Limb (tissue), 2 donors: ENCODE data around the gene ILDR1.

ENCODE experiments used
- DNase-seq, 2 donors: peaks; one replicate each; pipeline ENCODE4 v3.0.0-alpha.2; 2016; ENCODE audit errors: extremely low spot score in 2 of 2

The ILDR1 gene

GRCh38 chr3:122019493-122019892 lies 2.6 kb downstream of the ILDR1 start:
- no peak for DNase-seq

- no peak for DNase-seq
Observed at GRCh38 chr3:122014741-122015140, 7.3 kb downstream of the ILDR1 start.

GRCh38 chr3:122013448-122013925 lies 8.6 kb downstream of the ILDR1 start:
- no peak for DNase-seq

GRCh38 chr3:122012821-122013220 lies 9.2 kb downstream of the ILDR1 start:
- no peak for DNase-seq

DNA sequence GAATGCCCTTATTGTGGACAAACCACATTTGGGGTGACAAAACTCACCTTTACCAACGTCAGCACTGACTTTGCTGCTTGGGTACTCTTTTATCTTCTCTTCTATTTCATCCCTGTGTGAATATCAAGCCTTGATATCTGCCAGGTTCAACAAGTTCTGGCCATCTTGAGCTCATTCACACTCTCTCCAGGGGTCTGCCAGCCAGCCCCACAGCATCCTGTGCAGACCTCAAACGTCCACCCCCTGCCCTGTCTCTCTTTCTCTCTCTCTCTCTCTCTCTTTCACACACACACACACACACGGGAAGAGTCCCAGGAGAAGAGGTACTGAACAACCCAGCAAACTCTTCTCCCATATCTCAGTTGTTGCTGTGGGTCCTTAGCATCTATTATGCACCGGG lies 10.7 kb downstream of the ILDR1 start:
- no peak for DNase-seq

- no peak for DNase-seq
Observed at GRCh38 chr3:122010506-122010905, 11.5 kb downstream of the ILDR1 start.

GRCh38 chr3:122008166-122008565 lies 13.9 kb downstream of the ILDR1 start:
- no peak for DNase-seq

- no peak for DNase-seq
Observed at GRCh38 chr3:122006267-122006666, 15.8 kb downstream of the ILDR1 start.

- no peak for DNase-seq
Observed at GRCh38 chr3:122004991-122005565, 17.0 kb downstream of the ILDR1 start.

DNA sequence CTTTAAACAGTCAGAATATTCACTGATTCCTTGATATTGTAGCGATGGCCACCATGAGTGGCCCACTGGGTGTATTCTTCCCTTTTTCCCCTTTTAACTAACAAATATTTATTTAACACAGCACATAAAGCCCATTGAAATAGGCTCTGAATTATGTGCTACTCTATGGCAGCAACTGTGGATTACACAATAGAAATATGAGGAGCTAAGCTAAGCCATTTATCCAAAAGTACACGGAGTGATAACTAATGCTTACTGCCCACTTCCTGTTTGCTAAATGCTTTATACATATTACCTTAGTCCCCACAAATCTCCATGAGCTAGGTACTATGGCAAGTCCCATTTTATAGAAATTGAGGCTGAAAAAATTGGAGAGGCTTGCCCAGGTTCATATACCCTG lies 17.9 kb downstream of the ILDR1 start:
- no peak for DNase-seq

DNA sequence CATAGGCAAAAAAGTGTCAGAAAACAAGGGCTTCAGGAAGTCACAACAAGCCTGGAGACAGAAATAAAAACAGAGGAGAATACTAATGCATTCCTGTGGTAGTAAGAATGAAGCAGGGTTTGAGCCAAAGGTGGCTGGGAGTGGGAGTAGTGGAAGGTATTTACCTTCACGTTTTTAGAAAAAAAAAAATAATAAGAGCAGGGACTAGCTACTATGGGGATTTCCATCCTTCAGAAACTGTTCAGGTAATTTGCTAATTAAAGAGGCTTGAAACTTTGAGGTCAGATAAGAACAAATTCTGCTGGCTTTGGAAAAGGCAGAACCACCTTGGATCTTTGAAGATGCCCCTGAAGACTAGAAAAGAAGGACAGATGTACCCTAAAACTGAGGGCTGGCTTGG lies 18.4 kb downstream of the ILDR1 start:
- no peak for DNase-seq

DNA sequence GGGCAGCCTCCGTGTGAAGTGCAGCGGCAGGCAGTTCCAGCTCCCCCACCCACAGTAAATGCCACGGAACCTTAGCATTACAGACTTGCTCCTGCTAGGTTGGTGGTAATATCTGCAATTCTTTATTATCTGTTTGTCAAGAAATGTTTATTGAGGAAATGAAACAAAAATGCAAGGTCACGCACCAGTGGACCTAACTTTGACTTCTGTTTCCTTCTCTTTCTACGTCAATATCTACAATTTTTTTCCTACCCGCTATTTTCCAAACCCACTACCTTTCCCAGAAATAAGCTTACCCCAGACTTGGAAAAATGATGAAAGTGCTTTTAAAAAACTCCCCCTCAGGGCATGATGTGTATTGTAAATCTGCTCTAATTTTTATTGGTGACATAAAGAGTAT lies 18.9 kb downstream of the ILDR1 start:
- DNase-seq, result no peak

DNA sequence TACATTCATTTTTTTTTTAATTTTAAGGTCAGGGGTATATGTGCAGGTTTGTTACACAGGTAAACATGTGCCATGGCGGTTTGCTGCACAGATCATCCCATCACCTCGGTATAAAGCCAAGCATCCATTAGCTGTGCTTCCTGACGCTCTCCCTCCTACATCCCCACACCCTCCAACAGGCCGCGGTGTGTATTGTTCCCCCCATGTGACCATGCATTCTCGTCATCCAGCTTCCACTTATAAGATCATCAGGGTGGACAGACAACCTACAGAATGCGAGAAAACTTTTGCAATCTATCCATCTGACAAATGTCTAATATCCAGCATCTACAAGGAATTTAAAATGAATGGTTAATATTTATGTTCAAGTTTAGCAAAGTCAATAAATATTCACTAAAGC lies 19.4 kb downstream of the ILDR1 start:
- DNase-seq, result no peak

DNA sequence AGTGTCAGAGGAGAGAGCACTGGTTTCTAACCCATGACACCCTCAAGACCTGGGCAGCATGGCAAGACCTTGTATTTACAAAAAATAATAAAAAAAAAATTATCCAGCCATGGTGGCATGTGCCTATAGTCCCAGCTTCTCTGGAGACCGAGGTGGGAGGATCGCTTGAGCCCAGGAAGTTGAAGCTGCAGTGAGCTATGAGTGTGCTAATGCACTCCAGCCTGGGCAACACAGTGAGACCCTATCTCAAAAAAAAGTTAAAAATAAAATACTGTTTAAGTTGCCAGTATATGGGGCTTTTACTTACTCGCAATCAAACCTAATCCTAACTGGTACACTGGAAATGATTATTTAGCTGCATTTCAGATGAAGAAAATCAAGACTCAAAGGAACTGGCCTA lies 20.2 kb downstream of the ILDR1 start:
- DNase-seq, result no peak

DNA sequence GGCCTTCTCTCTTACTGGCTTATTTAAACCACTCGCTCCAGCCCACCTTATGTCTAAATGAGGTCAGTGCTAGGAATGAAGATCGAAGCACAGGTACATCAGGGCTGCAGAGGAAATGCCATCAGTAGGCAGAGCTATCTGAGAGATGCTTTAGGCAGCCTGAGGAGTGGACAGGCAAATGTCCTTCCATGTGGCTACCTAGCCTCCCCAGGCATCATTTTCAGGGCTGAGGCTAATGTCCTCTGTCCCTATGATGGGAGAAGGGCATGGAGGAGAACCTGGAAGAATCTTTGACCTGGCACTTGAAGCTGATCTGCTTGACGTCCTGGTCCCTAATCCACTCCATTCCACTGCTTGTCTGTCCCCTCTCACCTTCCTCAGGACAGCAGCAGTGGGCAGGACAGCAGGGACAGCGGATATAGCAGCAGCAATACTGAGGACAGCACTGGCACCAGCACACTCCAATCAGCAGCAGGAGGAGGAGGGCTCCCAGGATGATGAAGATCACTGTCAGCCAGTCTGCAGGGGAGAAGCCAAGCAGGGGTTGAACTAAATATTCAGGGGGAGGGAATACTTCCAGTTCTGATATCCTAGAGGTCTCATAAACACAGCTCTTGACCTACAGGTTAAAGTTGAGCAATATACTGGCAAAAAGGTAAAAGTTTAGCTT lies 21.0 kb downstream of the ILDR1 start:
- no peak for DNase-seq

GRCh38 chr3:121999931-122000330 lies 22.1 kb downstream of the ILDR1 start:
- no peak for DNase-seq

GRCh38 chr3:121998611-121999473 lies 23.2 kb downstream of the ILDR1 start:
- no peak for DNase-seq

DNA sequence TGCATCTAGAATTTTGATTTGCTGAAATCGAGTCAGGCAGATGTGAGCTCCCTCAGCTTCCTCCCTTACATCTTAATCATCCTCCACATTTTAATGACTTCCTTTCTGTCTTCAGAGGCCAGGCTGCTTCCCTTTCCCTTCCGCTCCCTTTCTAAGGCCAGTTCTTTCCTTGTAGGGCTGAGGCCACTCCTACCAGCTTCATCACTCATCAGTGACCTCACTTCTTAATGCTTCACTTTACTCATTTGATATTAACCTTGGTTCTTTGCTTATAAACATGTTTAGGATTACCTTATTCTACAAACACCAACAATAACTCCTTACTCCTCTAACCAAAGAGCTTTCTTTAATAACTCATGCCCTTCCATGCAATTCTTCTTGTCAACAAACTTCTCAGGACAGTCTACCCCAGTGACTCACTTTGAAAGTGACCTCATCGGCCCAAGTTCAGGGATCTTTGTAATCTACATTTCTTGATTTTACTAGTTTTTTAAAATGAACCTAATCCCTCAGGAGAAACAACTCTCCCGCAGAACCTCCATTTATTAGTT lies 23.9 kb downstream of the ILDR1 start:
- DNase-seq, result no peak

- DNase-seq, result no peak
Observed at GRCh38 chr3:121997372-121997771, 24.7 kb downstream of the ILDR1 start.

GRCh38 chr3:121996441-121996840 lies 25.6 kb downstream of the ILDR1 start:
- no peak for DNase-seq

DNA sequence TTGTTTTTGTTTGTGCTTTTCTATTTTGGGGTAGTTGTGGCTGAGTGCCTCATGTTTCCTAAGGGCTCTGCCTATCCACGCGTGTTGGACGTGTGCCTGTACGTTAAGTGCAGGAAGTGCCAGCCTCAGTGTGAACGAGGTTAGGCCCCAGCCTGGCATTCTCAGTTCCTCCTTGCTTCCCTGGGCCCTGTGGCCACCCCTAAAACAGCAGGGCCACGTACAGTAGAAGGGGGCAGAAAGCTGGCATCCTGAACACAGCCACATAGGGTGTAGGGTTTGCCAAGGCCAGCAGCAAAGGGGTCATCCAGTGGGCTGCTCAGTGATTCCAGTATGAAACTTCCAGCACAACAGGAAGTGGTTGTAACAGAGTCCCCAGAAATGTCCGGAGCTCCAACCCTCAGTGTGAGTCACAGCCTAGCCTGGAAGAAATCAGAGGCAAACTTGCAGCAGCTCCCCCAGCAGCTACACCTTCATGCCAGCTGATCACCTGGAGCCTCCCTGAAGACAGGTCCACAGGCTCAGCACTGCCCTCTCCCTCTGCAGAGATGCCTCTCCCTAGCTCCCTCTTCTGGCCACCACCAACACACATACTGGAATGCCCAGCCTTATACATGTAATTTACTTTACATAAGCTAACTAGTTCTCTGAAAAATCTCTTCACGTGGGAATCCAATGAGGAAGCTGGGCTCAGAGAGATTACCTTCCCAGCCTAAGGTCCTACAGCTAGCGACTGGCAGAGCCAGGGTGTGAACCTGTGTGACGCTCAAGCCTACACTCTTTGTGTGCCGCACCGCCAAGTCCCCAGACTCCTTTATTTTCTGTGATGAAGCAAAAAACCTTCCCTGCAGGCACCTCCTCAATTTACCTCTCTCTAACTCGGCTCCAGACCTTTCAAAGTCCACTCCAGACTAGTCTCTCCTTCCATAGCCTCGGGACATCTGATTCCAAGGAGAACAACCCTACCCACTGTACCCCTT lies 26.6 kb downstream of the ILDR1 start:
- DNase-seq, result no peak
